ENCODE results near the gene SORCS2. TPM values are rescaled to one million over a fixed set of nuclear protein-coding genes. Genes with fewer than 3 reads are reported as not detected.
"Not testable (repeated sequence)": the region's sequence is repeated elsewhere in the genome, so short reads cannot be mapped to it uniquely, and the experiment has no call there.

SORCS2 gene
- total RNA-seq, 1 donor from 2014 or later: under 0.01 TPM

DNA sequence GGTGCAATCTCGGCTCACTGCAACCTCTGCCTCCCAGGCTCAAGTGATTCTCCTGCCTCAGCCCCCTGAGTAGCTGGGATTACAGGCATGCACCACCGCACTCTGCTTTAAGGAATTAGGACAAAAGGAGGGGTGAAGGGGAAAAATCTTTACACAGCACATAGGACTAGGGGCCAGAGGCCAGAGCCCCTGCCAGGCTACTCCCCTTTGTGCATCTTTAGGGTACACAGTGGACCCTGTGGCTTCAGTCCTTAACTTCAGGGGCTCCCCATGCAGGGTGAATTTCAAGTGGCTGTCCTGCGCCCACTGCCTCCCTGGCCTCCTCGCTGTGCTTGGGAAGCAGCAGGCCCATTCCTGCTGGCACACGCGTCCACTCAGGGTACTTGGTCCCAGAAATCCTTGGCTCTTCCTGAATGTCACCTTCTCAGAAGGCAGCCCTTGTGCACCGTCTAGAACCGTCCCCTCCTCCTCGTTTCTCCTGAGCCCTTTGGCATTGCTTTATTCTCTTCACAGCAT is 381.3 kb downstream of the SORCS2 start:
- DNase-seq (ENCODE audit: low read depth in 2 of 2): no peak

DNA sequence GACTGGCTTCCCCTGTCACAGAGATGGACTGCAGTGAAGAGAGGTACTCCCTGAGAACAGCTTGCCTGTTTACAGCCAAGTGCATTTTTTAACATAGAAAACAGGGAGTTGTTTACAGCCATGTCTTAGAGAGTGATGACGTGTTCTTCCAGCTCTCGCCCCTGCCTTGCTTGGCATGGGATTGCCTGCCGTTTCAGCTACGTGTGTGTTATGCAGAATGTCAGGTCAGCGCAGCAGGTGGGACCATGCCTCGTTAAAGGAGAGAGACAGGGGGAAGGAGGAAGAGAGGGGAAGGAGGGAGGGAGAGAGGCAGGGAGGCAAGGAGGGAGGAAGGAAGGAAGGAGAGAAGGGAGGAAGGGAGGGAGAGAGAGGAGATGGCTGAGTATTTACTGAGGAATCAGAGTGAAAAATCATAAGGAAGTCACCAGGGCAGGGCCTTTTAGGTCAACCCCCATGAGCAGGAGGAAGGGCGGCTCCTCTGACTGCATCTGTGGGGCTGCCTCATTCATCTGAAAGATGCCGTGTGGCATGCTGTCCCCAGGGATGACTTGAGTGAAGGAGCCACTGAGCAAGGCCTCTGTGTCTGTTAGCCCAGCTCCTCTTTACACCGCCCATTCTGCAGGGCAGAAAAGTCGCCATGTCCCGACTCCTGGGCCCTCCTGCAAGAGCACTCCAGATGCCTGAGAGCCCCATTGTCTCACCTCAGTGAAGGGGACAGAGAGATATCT is 382.1 kb downstream of the SORCS2 start:
- DNase-seq (ENCODE audit: low read depth in 2 of 2): no peak

DNA sequence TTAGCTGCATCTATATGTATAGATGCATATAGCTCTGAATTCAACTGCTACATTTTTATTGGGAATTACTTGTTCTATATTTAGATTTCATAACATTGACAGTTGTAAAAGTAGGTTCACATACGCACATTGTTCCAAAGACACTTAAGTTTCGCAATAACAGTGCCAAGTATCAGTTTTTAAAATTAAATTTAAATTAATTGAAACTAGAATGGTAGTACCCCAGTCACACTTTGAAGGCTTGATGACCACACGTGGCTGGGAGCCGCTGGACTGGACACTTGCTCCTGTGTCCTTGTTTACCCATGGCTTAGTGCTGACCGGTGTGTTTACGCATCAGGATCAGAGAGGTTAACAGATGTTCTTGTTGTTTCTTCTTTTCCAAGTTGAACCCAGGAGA is 383.1 kb downstream of the SORCS2 start:
- no peak for DNase-seq (ENCODE audit: low read depth in 2 of 2)

DNA sequence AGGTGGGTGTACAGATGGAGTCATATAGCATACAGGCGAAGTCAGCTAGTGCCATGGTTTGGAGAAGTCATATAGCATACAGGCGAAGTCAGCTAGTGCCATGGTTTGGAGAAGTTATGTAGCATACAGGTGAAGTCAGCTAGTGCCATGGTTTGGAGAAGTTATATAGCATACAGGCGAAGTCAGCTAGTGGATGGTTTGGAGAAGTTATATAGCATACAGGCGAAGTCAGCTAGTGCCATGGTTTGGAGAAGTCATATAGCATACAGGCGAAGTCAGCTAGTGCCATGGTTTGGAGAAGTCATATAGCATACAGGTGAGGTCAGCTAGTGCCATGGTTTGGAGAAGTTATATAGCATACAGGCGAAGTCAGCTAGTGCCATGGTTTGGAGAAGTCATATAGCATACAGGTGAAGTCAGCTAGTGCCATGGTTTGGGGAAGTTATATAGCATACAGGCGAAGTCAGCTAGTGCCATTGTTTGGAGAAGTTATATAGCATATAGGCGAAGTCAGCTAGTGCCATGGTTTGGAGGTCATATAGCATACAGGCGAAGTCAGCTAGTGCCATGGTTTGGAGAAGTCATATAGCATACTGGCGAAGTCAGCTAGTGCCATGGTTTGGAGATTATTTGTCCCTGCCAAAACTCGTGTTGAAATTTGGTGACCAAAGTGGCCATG is 385.2 kb downstream of the SORCS2 start:
- not testable (repeated sequence) for DNase-seq (ENCODE audit: low read depth in 2 of 2)

DNA sequence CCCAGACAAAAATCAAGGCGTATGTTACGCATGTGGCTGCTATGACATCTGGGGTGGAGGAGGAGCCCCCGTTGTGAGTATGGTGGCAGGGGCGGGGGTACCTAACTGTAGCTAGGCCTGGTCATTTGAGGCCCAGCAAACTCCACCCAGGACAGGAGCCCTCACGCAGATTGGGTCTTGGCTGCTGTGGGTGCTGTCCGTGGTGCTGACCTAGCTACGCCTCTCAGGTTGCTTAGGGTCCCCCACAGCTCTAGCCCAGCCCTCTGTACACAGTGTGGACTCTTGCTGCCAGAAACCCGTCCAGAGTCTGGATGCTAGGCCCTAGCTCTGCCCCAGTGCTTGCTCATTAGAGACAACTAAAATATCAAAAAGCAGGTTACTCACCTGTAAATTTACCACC is 389.1 kb downstream of the SORCS2 start:
- DNase-seq (ENCODE audit: low read depth in 2 of 2): peak; percentile 45 to 51

DNA sequence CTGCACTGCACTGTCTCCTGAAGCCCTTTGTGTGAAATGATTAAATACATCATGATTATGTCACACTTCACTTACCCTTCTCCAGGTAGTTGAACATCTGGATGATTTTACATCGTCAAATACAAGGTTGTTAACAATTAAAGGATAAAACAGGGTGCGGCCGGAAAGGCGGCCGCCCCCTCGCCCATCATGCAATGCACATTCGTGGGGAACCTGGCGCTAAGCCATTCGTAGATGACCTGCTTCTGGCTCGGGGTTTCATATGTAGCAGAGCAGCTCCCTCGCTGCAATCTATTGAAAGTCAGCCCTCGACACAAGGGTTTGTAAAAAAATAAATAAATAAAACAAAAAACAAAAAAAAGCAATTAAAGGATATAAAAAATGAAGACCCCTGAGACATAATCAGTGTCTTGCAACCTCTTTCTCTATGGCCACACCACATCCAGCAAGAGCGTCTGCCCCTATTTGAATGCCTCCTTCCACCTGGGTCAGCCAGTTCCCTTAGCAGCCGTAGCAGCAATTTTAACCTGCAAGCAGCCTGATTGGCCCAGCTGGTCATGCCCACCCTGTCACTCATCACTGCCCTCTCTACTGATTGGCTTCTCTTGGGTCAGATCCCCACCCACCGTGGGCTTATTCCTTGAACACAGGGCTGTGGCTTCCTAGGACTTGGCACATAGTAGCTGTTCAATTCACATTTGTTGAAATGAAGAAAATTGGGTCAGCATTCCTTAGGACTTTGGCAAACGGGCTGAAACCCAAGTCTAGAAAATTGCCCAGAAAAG is 390.2 kb downstream of the SORCS2 start:
- DNase-seq (ENCODE audit: low read depth in 2 of 2): no peak

DNA sequence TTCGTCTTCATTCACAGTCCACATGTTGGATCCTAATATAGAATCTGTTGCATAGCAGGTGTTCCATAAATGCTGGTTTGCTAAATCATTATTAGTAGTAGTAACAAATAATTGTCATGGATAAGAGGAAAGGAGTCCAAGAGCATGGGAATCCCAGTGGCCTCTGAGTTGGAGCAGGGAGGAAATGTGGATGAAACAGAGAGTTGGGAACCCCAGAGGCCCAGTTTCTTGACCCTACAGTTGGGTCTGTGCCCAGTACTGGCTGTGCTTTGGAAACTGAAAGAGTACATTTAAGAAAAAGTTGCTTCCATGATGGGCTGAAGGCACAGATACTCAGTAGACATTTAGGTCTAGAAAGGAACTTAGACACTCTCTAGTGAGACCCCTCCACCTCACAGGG is 391.8 kb downstream of the SORCS2 start:
- DNase-seq (ENCODE audit: low read depth in 2 of 2): no peak

DNA sequence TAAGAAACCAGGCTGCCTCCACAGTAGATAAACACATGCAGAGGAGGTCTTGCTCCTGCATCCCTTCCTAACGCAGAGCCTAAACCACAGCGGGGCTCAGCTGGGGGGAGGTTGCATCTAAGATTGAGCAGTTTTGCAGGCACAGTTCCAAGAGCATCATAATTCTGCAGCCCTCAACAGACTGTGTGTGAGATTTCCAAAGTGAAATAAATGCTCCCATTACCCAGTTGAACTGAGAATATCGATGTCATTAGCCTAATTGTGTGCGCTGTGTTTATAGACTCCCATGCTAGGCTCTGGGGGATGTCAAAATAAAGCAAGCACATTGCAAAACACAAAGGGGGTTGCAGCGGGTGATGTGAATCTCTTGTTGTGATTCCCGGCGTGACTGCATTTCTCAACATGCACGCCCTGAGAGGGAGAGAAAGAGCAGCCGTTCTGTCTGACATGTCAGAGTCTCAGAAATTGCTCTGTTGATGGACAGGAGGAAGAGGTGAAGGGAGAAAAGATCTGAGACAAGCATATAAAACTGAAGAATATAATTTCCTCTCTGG is 392.3 kb downstream of the SORCS2 start:
- DNase-seq (ENCODE audit: low read depth in 2 of 2): no peak

DNA sequence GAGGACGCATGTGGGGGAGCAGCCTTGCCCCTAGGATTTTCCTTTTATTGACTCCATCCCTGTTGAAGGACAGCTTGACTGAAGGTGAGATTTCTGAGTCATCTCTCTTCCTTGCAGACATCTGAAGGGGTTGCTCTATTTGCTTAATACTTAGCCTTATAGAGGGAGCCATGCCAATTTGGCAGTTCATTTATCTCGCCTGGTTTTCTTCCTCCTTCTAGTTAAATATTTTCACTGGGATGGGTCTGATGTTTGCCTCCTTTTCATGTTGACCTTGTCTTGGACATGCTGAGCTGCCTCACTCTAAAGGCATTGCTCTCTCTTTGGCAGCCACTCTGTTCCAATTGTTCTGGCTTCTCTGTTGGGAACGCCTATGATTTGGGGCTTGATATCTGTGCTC is 393.4 kb downstream of the SORCS2 start:
- DNase-seq (ENCODE audit: low read depth in 2 of 2): no peak

DNA sequence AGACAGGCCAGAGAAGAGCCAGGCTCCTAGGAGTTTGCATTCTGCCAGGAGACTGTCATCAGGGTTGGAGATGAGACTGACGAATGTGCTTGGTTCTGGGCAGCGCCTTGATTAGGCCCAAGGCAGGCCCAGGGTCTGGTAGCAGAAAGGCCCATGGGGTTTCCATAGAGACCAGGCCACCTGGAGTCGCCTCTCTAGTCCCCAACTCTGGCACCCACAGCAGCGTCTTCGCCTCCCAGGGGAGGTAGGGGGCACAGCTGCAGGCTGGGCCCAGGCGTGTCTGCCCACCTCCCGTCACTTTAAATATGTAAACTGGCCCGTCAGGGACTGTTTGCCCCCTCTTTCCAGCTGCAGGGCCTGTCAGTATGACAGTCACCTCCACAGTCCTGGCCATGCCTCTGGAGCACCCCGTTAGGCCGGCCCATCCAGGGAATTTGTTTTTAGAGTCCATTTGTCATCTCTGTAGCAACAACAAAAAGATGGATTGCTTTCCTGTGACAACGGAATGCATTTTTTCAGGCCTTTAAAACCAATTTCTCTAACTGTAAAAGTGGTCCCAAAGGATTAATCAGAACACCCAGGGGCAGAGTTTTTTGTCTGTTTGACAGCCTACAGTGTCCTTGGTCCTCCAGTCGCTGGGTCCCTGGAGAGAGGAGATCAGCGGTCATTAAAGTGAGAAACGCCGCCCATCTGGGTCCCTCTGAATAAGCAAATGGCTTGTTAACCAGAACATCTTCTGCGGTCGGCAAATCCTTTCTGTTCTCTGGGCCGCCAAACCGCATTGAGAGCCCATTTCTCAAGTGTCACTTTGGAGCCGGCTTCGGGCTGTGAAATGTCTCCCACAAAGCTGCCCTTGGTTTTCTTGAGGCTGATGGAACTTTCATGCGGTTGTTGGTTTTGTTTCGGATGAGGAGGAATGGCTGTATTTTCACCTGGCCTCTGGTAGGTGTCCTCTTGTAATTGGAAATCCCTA is 395.4 kb downstream of the SORCS2 start:
- DNase-seq (ENCODE audit: low read depth in 2 of 2): no peak

DNA sequence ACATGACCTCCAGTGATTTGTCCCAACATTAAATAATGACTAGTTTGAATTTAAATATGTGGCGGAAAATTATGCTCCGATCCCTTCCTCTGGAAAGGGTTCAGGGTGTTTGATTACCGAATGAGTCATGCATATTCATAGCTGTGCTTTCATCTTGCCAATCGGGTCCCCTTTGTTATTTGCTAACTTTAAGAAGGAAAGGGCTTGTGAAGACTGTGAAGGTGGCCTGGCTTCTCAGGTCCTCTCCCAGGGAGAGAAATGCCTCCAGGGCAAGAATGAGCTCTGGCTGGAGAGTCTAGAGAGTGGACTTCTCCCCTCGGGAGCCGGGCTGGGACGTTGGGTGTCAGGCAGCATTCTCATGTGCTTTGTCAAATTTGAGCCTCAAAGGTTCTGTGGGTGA is 397.9 kb downstream of the SORCS2 start:
- DNase-seq (ENCODE audit: low read depth in 2 of 2): no peak

DNA sequence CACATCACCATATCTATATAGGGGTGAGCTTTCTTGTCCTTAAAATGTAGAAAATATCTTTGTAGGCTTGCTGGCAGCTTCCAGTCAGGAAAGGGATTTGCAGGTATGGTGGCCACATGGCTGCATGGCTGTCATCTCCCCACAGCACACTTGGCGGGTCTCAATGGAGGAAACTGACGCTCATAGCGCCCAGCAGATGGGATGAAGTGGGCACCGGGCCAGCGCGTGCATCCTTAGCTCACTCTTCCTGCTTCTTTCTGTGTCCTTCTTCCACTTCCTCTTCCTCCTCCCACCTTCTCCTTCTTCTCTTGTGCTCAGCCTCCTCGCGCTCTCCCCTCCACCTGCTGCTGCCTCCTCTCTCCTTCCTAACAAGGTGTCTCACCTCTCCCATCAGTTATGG is 398.6 kb downstream of the SORCS2 start:
- DNase-seq (ENCODE audit: low read depth in 2 of 2): no peak

DNA sequence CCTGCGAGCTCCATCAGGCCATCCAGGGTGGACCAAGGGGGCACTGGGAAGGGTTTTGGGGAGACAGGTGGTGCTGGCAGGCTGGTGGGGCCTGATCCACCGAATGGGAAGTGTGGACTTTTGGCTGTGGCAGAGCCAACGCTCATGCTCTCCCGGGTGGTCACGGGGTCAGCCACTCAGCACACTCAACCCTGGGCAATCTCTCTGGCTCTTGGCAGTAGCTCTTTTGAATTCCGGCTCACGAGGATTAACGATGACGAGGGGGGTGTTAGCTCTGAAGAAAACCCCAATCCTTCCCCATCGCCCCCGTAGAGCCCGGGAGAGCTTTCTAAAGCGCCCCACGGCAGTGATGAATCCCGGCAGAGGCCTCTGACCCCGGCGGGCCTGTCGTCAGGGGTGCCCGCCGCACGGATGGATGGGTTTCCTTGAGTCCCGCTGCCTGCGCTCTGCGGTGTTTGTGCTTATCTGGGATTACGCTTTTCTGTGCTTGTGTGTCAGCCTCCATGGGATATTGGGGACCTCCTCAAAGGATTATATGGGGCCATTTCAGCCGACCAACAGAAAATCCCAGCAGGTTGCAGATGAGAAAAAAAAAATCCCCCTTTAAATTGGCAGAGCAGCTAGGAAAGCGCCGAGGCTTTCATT is 399.2 kb downstream of the SORCS2 start:
- DNase-seq (ENCODE audit: low read depth in 2 of 2): no peak

DNA sequence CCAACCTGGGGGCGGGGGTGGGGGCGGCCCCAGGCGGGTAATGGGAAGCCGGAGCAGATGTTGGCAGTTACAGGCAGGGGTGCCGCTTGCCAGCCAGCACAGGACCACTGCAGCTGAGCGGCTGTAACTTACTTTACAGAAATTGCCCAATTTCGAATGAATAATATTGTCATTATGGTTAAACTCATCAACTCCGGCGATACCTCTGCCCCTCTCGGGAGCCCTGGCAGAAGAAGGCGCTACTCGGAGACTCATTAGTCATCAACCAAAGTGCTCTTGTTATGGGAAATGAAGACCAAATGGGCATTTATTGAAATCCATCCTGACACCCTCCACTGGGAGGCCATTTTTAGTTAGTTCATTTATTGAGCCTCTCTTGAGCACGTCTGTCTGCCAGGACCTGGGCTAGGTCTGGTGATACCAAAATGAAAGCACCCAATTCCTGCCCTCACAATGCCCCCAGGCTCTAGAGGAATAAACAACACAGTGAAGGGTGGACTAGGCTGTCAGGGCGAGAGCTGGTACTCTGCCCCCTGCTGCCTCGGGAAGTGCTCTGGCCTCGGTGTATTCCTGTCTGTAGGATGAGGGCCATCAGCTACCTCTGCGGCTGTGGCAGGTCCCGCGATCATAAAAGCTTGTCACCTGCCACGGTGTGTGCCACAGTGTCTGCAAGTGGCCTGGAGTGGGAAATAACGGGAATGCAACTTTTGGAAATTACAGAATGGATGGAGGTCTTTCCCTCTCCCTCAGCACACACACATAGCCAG is 401.5 kb downstream of the SORCS2 start:
- DNase-seq (ENCODE audit: low read depth in 2 of 2): no peak

DNA sequence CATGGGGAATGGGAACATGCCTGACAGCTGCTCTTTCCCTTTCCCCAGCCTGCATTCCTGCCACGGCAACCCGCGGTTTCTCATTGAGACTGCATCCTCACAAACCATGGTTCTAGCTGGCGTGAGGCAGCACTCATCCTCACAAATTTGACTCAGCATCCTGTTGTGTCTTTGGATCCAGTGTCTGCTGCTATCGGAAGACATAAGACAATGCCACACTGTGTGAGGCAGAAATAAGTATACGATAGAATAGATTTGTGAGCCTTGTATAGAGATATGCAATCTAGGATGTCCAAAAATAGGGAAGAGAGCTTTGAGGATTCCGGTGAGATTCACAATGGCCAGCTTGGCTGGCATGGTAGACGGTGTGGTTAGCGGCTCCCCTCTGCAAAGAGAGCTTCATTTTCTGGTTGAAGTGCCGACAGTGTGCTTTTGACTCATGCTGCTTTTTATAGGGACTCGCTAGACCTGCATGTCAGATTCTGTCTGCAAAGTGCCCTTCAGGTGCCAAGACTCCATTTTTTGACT is 403.7 kb downstream of the SORCS2 start:
- no peak for DNase-seq (ENCODE audit: low read depth in 2 of 2)

DNA sequence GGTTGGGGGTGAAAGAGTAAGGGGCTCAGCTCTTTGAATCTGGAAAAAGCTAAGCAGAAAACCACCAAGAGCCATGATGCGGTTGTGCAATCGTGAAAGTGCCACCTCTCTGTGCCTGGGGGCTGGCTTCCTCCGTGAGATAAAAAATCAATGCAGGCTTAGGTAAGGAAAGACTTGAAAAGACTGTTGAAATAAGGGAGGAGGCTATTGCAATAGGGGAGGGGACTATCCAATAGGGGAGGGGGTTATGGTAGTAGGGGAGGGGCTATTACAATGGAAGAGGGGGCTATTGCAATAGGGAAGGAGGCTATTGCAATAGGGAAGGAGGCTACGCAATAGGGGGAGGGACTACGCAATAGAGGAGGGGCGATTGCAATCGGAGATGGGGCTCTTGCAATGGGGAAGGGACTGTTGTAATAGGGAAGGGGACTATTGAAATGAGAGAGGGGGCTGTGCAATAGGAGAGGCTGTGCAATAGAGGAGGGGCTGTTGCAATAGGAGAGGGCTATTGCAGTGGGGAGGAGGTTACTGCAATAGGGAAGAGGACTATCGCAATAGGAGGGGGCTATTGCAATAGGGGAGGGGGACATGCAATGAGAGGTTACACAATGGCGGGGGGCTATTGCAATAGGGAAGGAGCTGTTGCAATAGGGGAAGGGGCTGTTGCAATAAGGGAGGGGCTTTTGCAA is 404.7 kb downstream of the SORCS2 start:
- no peak for DNase-seq (ENCODE audit: low read depth in 2 of 2)

DNA sequence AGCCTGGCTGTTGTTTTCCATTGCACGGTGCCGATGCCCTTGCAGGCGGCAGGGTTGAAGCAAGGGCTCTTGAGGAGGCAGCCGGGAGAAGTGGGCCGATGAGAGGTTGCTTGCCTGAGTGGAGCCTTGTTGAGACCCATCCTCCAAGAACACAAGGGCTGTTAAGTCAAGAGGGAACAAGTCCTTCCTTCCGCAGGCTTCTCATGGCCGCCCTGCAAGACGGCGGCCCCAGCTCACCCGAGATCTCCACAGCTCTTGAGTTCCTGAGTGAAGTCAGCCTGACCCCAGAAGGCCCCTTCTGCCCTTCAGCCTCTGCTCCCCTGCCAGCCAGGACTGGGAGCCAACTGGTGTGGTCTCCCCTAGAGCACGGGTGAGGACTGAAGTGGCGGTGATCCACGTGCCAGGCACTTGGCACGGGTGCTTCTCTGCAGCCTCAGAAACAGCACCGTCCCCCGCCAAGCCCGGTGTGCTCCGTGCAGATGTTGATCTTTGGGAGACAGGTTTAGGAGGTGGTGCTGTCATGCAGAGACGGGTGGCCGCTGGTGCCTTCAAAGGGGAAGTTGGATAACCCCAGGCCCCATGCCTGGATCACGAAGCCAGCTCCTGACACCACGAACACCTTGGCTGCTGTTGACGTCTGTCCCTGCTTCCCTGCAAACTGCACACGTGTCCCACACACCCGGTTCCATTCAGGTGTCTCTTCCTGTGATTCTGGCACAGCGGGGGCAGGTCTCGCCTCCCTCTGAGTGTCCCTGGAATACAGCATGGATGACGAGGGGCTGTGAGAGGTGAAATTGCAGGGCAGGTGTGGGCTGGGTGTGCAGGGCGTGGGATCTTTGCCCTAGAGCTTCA is 406.8 kb downstream of the SORCS2 start:
- DNase-seq (ENCODE audit: low read depth in 2 of 2): no peak

DNA sequence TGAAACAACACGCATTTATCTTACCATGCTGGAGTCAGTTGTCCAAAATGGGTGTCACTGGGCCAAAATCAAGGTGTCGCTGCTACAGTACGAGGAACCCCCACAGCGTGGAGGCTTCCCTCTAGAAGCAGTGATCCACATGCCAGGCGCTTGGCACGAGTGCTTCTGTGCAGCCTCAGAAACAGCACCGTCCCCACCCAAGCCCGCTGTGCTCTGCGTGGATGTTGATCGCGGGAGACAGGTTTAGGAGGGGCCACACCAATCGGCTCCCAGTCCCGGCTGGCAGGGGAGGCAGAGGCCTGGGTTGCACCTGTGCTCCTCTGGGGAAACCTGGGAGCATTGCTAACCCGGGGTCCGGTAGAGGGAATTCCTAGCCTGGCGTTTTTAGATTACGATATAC is 407.9 kb downstream of the SORCS2 start:
- no peak for DNase-seq (ENCODE audit: low read depth in 2 of 2)
